HG03095 (cell line): ENCODE measurements around the gene USP10.

Experiments
- ATAC-seq: cut with Tn5 transposase; IDR thresholded peaks from one replicate; pipeline ENCODE4 v1.9.1; 2021; ENCODE audit warnings: moderate library complexity; ENCODE audit not compliant: unreplicated experiment

The USP10 gene

GRCh38 chr16:84765616-84766580, 66.1 kb downstream of the USP10 start:
- ATAC-seq = no peak

GRCh38 chr16:84766978-84767773, 67.4 kb downstream of the USP10 start:
- no peak for ATAC-seq

GRCh38 chr16:84768061-84768807, 68.4 kb downstream of the USP10 start:
- ATAC-seq = no peak

- no peak for ATAC-seq
These were observed 69.0 kb downstream of the USP10 start for GRCh38 chr16:84768808-84769197.

- ATAC-seq = no peak
These were observed 69.6 kb downstream of the USP10 start for GRCh38 chr16:84769416-84769815.

GRCh38 chr16:84773312-84773711, 73.5 kb downstream of the USP10 start:
- ATAC-seq = no peak

GRCh38 chr16:84774810-84775209, 75.0 kb downstream of the USP10 start:
- no peak for ATAC-seq

GRCh38 chr16:84775262-84775810, 75.5 kb downstream of the USP10 start:
- ATAC-seq = no peak

GRCh38 chr16:84777435-84777834, 77.6 kb downstream of the USP10 start:
- ATAC-seq = no peak

GRCh38 chr16:84778720-84779119, 78.9 kb downstream of the USP10 start:
- no peak for ATAC-seq

- ATAC-seq = no peak
These were observed 80.3 kb downstream of the USP10 start for GRCh38 chr16:84780063-84780462.

- ATAC-seq = no peak
These were observed 81.0 kb downstream of the USP10 start for GRCh38 chr16:84780544-84781376.

GRCh38 chr16:84782846-84783245, 83.0 kb downstream of the USP10 start:
- no peak for ATAC-seq

GRCh38 chr16:84785843-84786581, 86.2 kb downstream of the USP10 start:
- ATAC-seq = no peak

GRCh38 chr16:84786605-84787262, 86.9 kb downstream of the USP10 start:
- no peak for ATAC-seq

- ATAC-seq = no peak
These were observed 87.4 kb downstream of the USP10 start for GRCh38 chr16:84787263-84787622.

- no peak for ATAC-seq
These were observed 89.2 kb downstream of the USP10 start for GRCh38 chr16:84788920-84789391.

GRCh38 chr16:84789431-84789830, 89.6 kb downstream of the USP10 start:
- no peak for ATAC-seq

GRCh38 chr16:84790301-84790700, 90.5 kb downstream of the USP10 start:
- ATAC-seq = no peak
